Thymus (tissue), 11 donors: Measurements from ENCODE around the gene LPP. TPM values are rescaled to one million over a fixed set of nuclear protein-coding genes. Genes with fewer than 3 reads are reported as not detected.

ENCODE experiments used
- DNase-seq, 9 donors: peaks; one replicate each; pipeline ENCODE4 v3.0.0-alpha.2; 2013; ENCODE audit warnings: low spot score in 9 of 9, low read depth in 6 of 9, missing footprints in 1 of 9
- H3K27ac ChIP-seq, 2 donors: one replicate each; pipeline ENCODE4 v1.5.1; 2013; ENCODE audit warnings: control low read depth in 1 of 2, low read depth in 1 of 2, low read length in 1 of 2, mild to moderate bottlenecking in 1 of 2, moderate library complexity in 1 of 2
- H3K27me3 ChIP-seq, 2 donors: one replicate each; pipeline ENCODE4 v1.5.1; 2013; ENCODE audit warnings: low read length in 1 of 2; ENCODE audit not compliant: control insufficient read depth in 2 of 2, insufficient read depth in 1 of 2
- H3K36me3 ChIP-seq, 2 donors: one replicate each; pipeline ENCODE4 v1.5.1; 2013; ENCODE audit warnings: low read length in 1 of 2, mild to moderate bottlenecking in 1 of 2, moderate library complexity in 1 of 2; ENCODE audit not compliant: control insufficient read depth in 2 of 2, insufficient read depth in 2 of 2
- H3K4me1 ChIP-seq, 2 donors: one replicate each; pipeline ENCODE4 v1.5.1; 2013; ENCODE audit warnings: low read length in 2 of 2; ENCODE audit not compliant: control insufficient read depth in 2 of 2, insufficient read depth in 2 of 2
- H3K4me3 ChIP-seq, 2 donors: one replicate each; pipeline ENCODE4 v1.5.1; 2013; ENCODE audit warnings: low read length in 2 of 2, control low read depth in 1 of 2, mild to moderate bottlenecking in 1 of 2
- H3K9me3 ChIP-seq, 2 donors: one replicate each; pipeline ENCODE4 v1.5.1; 2013; ENCODE audit warnings: low read length in 1 of 2, mild to moderate bottlenecking in 1 of 2; ENCODE audit not compliant: control insufficient read depth in 2 of 2, insufficient read depth in 1 of 2
- WGBS: extraction: QIAGEN DNeasy Blood & Tissue Kit; methylation state at CpG from one replicate; pipeline ENCODE4 v1.1.7; 2013; 5-methylcytosine and 5-hydroxymethylcytosine counted together
- polyA plus RNA-seq: library from polyadenylated mRNA; stranded (reverse); fragments of 200-250 nt; gene quantifications from one replicate; pipeline ENCODE4 v1.2.3, GENCODE V29; 2013
- total RNA-seq: library from RNA; stranded (reverse); fragments of 120-200 nt; gene quantifications from one replicate; pipeline ENCODE4 v1.2.4, GENCODE V29; 2013
- donor health status: healthy.

LPP gene
- total and polyA plus RNA-seq, 2 donors = 6.5 to 9.2 TPM

- no peak overlapping the region for H3K27ac ChIP-seq
- DNase-seq = no peak
- no peak overlapping the region for H3K4me3 ChIP-seq
- no peaks in the 10 kb centered on the region for H3K4me1 ChIP-seq
- H3K9me3 ChIP-seq = no peaks in the 10 kb centered on the region
- H3K27me3 ChIP-seq = no peaks in the 10 kb centered on the region
- no peaks in the 10 kb centered on the region for H3K36me3 ChIP-seq
These were observed 390.1 kb downstream of the LPP start for GRCh38 chr3:188544012-188544411.

GRCh38 chr3:188546835-188547670 lies 393.1 kb downstream of the LPP start:
- Histone ChIP-seq H3K4me1 (no peaks in the 10 kb centered on the region), H3K27ac (no peak overlapping the region), H3K36me3 (no peaks in the 10 kb centered on the region), H3K4me3 (no peak overlapping the region), H3K27me3 (no peaks in the 10 kb centered on the region), H3K9me3 (no peaks in the 10 kb centered on the region)
- no peak for DNase-seq
- 99% methylated on average over 6 of the region's 6 CpGs for WGBS

DNA sequence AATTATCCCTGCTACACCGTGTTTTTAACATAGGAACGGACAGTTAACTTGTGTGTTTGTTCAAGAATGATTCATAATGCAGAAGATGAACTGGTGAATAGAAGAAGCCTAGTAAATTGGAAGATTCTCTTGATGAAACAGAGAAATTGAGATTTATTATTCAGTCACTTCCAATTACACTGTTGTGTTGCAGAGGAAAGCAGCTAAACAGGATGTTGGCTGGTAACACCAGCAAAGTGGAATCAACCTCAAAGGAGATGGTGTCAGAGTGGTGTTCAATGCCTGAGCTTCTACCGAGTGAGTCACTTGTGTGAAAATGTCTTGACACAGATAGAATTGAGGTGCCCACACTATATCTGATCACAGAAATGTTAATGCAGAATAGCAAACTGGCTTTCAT lies 399.6 kb downstream of the LPP start:
- peak in 8 of 9 donors; percentile 9 to 78 (median 43) for DNase-seq
- H3K9me3 ChIP-seq = no peaks in the 10 kb centered on the region
- H3K27me3 ChIP-seq = no peaks in the 10 kb centered on the region
- 81% methylated on average over 3 of the region's 3 CpGs for WGBS
- H3K4me3 ChIP-seq = no peak overlapping the region
- H3K27ac ChIP-seq = no peak overlapping the region
- H3K4me1 ChIP-seq = peaks cover 3 to 8% of the 10 kb centered on the region in 2 donors
- H3K36me3 ChIP-seq = no peaks in the 10 kb centered on the region

- peaks cover 3 to 8% of the 10 kb centered on the region in 2 donors for H3K4me1 ChIP-seq
- no peak overlapping the region for H3K27ac ChIP-seq
- no peaks in the 10 kb centered on the region for H3K27me3 ChIP-seq
- DNase-seq = no peak
- H3K36me3 ChIP-seq = no peaks in the 10 kb centered on the region
- H3K4me3 ChIP-seq = no peak overlapping the region
- H3K9me3 ChIP-seq = no peaks in the 10 kb centered on the region
- WGBS = 100% methylated on average over 1 of the region's 1 CpG
These were observed 400.4 kb downstream of the LPP start for GRCh38 chr3:188554404-188554803.

DNA sequence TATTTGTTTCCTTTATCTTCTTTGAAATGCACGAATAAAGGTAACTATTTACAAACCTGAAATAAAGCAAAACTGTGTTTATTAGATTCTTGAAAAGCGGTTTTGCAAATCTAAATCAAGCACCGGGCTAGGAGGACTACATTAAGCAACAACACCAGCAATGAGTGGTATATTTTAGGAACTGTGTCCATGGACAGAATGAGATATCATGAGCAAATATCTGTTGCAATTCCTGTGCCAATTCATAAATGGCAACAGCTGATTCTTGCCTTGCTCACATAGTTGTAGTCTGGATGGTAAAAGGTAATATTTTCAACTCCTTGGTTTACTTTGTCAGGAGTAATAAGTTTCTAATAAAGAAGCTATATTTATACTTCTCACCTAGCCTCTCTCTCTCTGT lies 403.3 kb downstream of the LPP start:
- 66% methylated on average over 3 of the region's 3 CpGs for WGBS
- no peaks in the 10 kb centered on the region for H3K27me3 ChIP-seq
- DNase-seq = no peak
- H3K4me3 ChIP-seq = no peak overlapping the region
- peaks cover 3 to 8% of the 10 kb centered on the region in 2 donors for H3K4me1 ChIP-seq
- no peak overlapping the region for H3K27ac ChIP-seq
- H3K36me3 ChIP-seq = no peaks in the 10 kb centered on the region
- H3K9me3 ChIP-seq = no peaks in the 10 kb centered on the region

- 60% methylated on average over 5 of the region's 5 CpGs for WGBS
- no peaks in the 10 kb centered on the region for H3K36me3 ChIP-seq
- no peak overlapping the region for H3K4me3 ChIP-seq
- H3K9me3 ChIP-seq = no peaks in the 10 kb centered on the region
- DNase-seq = no peak
- peaks cover 3 to 6% of the 10 kb centered on the region in 2 donors for H3K4me1 ChIP-seq
- H3K27me3 ChIP-seq = no peaks in the 10 kb centered on the region
- no peak overlapping the region for H3K27ac ChIP-seq
These were observed 404.6 kb downstream of the LPP start for GRCh38 chr3:188558343-188559071.

DNA sequence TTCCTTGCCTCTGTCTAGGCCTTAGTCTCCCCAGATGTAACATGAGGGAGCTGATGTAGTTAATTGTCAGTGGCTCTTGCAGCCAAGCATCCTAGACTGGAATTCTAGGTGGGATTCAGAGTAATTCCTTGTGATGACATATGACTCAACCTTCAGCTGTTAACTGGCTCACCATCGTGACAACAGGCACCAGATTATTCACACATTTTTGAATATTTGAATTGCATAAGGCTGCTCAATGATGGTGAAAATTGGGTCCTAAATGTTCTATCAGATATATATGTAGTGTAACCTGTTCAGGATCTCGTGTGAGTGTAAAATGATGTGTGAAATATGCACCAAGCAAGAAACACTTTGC lies 405.1 kb downstream of the LPP start:
- Histone ChIP-seq H3K4me1 (peaks cover 0 to 2% of the 10 kb centered on the region in 2 donors), H3K36me3 (no peaks in the 10 kb centered on the region), H3K4me3 (no peak overlapping the region), H3K27ac (no peak overlapping the region), H3K27me3 (no peaks in the 10 kb centered on the region), H3K9me3 (no peaks in the 10 kb centered on the region)
- DNase-seq = no peak
- whole genome bisulfite sequencing = 98% methylated on average over 2 of the region's 2 CpGs

- no peak overlapping the region for H3K4me3 ChIP-seq
- no peaks in the 10 kb centered on the region for H3K36me3 ChIP-seq
- 97% methylated on average over 2 of the region's 2 CpGs for WGBS
- H3K27ac ChIP-seq = no peak overlapping the region
- no peak for DNase-seq
- no peaks in the 10 kb centered on the region for H3K9me3 ChIP-seq
- H3K4me1 ChIP-seq = no peaks in the 10 kb centered on the region
- H3K27me3 ChIP-seq = no peaks in the 10 kb centered on the region
These were observed 405.9 kb downstream of the LPP start for GRCh38 chr3:188559856-188560255.

DNA sequence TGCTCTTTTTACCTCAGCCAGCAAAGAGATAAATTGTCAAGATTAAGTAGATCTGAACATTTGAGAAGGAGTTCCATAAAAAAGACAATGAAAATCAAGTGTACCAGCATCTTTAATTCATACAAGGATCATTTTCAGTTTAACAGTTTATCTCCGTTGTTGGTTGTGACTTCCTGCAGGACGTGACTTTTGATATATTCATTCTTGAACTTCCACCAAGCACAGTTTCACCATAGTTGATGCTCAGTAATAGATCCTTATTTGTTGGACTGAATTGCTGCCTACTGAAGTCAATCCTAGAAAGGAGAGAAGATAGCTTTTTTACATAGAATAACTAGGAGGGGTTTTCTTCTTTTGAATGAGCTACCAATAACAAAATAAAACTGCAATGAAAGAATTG lies 408.2 kb downstream of the LPP start:
- Histone ChIP-seq H3K27me3 (no peaks in the 10 kb centered on the region), H3K27ac (no peak overlapping the region), H3K9me3 (no peaks in the 10 kb centered on the region), H3K36me3 (no peaks in the 10 kb centered on the region), H3K4me1 (no peaks in the 10 kb centered on the region), H3K4me3 (no peak overlapping the region)
- 32% methylated on average over 2 of the region's 2 CpGs for WGBS
- DNase-seq = no peak
